Endothelial cell of umbilical vein (primary cell): ENCODE data around the gene TP53TG5. TPM values are rescaled to one million over a fixed set of nuclear protein-coding genes. Genes with fewer than 3 reads are reported as not detected.

Experiments used
- BruUV-seq: library from RNA; stranded (reverse); fragments of 400-500 nt; replicated peaks from 2 replicates; lab custom pipeline; 2021; lab: Mats Ljungman, UMichigan
- CTCF ChIA-PET: fragments of 300-600, 350-600 bp; sonication (Branson Sonifier 250); formaldehyde crosslinking; loops from one replicate; lab custom pipeline; 2021; ENCODE audit warnings: antibody characterized with exemption, inconsistent platforms; lab: Charles Lee
- POLR2A ChIA-PET: fragments of 300-600, 350-600 bp; sonication (Branson Sonifier 250); formaldehyde crosslinking; loops from one replicate; lab custom pipeline; 2021; ENCODE audit warnings: antibody characterized with exemption, inconsistent platforms; lab: Charles Lee
- DNase-seq: peaks from one replicate; pipeline ENCODE4 v3.0.0-alpha.2; 2011; ENCODE audit warnings: low read depth, low spot score
- FAIRE-seq: peaks from 2 replicates; lab custom pipeline; 2011; peaks lifted over from hg19 to GRCh38; lab: Jason Lieb, UNC
- H2AFZ ChIP-seq: 2 replicates; pipeline ENCODE4 v1.6.0; 2012; ENCODE audit warnings: low read depth, low read length, control low read depth, inconsistent platforms
- H3K27ac ChIP-seq: 2 replicates; pipeline ENCODE4 v1.5.1; 2011; ENCODE audit warnings: low read depth, mild to moderate bottlenecking, control low read depth, low read length, moderate library complexity; ENCODE audit not compliant: insufficient read depth
- H3K27me3 ChIP-seq, 2 experiments: 2 replicates each; pipeline versions ENCODE4 v1.6.0 to v1.6.1; 2011; ENCODE audit warnings: low read length in 2 of 2, mixed read lengths in 1 of 2; ENCODE audit not compliant: control insufficient read depth in 2 of 2, insufficient read depth in 2 of 2
- H3K36me3 ChIP-seq, 2 experiments: 2 replicates in 1 of 2; 3 replicates in 1 of 2; pipeline ENCODE4 v1.5.1; 2011; ENCODE audit warnings: low read length in 2 of 2, mild to moderate bottlenecking in 1 of 2, moderate library complexity in 1 of 2; ENCODE audit not compliant: control insufficient read depth in 2 of 2, insufficient read depth in 2 of 2; ENCODE audit errors: extremely low read depth in 1 of 2
- H3K4me1 ChIP-seq: 3 replicates; pipeline ENCODE4 v1.5.1; 2011; ENCODE audit warnings: mild to moderate bottlenecking, low read length; ENCODE audit not compliant: control insufficient read depth, insufficient read depth; ENCODE audit errors: extremely low read depth
- H3K4me2 ChIP-seq: 2 replicates; pipeline ENCODE4 v1.6.1; 2011; ENCODE audit warnings: low read length, control low read depth, mixed read lengths; ENCODE audit not compliant: insufficient read depth
- H3K4me3 ChIP-seq, 3 experiments: fragments of 200-600 bp in 1 of 3; sonication (generic), shearing (Covaris generic) in 1 of 3; replicated peaks in 1 of 3; 2 replicates each; pipeline ENCODE4 v1.5.1; 2011 to 2016; ENCODE audit warnings: control low read depth in 3 of 3, low read length in 3 of 3, mild to moderate bottlenecking in 2 of 3, inconsistent platforms in 1 of 3, low read depth in 1 of 3, moderate library complexity in 1 of 3; ENCODE audit not compliant: insufficient read depth in 1 of 3
- H3K79me2 ChIP-seq: 2 replicates; pipeline ENCODE4 v1.6.0; 2012; ENCODE audit warnings: low read length, inconsistent platforms; ENCODE audit not compliant: control insufficient read depth, insufficient read depth
- H3K9ac ChIP-seq: replicated peaks from 2 replicates; pipeline ENCODE3; 2011; ENCODE audit warnings: low read length, control low read depth; ENCODE audit not compliant: insufficient read depth; ENCODE audit errors: extremely low read depth
- H3K9me1 ChIP-seq: replicated peaks from 3 replicates; pipeline ENCODE4 v1.6.0; 2011; ENCODE audit warnings: mild to moderate bottlenecking, low read length; ENCODE audit not compliant: control insufficient read depth, insufficient read depth; ENCODE audit errors: extremely low read depth
- H3K9me3 ChIP-seq: replicated peaks from 2 replicates; pipeline ENCODE4 v1.5.1; 2012; ENCODE audit warnings: low read length, inconsistent platforms; ENCODE audit not compliant: control insufficient read depth, insufficient read depth
- H4K20me1 ChIP-seq: replicated peaks from 2 replicates; pipeline ENCODE3; 2011; ENCODE audit warnings: mild to moderate bottlenecking, low read length; ENCODE audit not compliant: control insufficient read depth, insufficient read depth; ENCODE audit errors: extremely low read depth
- EZH2 ChIP-seq: IDR thresholded peaks from 2 replicates; pipeline ENCODE4 v1.6.1; 2012; ENCODE audit warnings: borderline replicate concordance, low read depth, mild to moderate bottlenecking, moderate library complexity, low read length, inconsistent platforms; ENCODE audit not compliant: severe bottlenecking
- FOS ChIP-seq: IDR thresholded peaks from 2 replicates; pipeline ENCODE4 v1.6.1; 2011; ENCODE audit warnings: mild to moderate bottlenecking, low read length, moderate library complexity, borderline replicate concordance; ENCODE audit not compliant: insufficient read depth
- GATA2 ChIP-seq: IDR thresholded peaks from 2 replicates; pipeline ENCODE4 v1.7.0; 2011; ENCODE audit warnings: low read depth, mild to moderate bottlenecking, moderate library complexity, mixed read lengths, low read length; ENCODE audit not compliant: insufficient read length, insufficient read depth
- JUN ChIP-seq: IDR thresholded peaks from 2 replicates; pipeline ENCODE4 v1.6.1; 2011; ENCODE audit warnings: borderline replicate concordance, low read depth; ENCODE audit not compliant: insufficient read length, insufficient read depth
- MYC ChIP-seq: IDR thresholded peaks from one replicate; pipeline ENCODE4 v1.6.1; 2011; ENCODE audit warnings: mild to moderate bottlenecking, low read depth, low read length
- POLR2A ChIP-seq: IDR thresholded peaks from 2 replicates; pipeline ENCODE4 v1.6.1; 2012; ENCODE audit warnings: low read depth, mild to moderate bottlenecking, control low read depth, low read length
- POLR2AphosphoS5 ChIP-seq: IDR thresholded peaks from 2 replicates; pipeline ENCODE4 v1.6.1; 2012; ENCODE audit warnings: low read depth, mild to moderate bottlenecking, control low read depth, low read length, moderate library complexity; ENCODE audit not compliant: insufficient read depth
- dilution Hi-C: fragments of 300-500 bp; cut with MboI; formaldehyde crosslinking; loops from one replicate; pipeline ENCODE4 v1.15.0; 2019; ENCODE audit warnings: low sequenced_read_pairs; ENCODE audit not compliant: extremely low pct_ligation_motif_present
- intact Hi-C: fragments of 100-400 bp; cut with micrococcal nuclease; formaldehyde crosslinking; loops from one replicate; pipeline ENCODE4 v1.10.0; 2022
- polyA plus RNA-seq, 4 experiments: library from polyadenylated mRNA; depleted of rRNA in 3 of 4; stranded (reverse) in 3 of 4; unstranded in 1 of 4; fragments of >200 nt; gene quantifications; 2 replicates each; pipeline versions ENCODE4 v1.2.1 to v1.2.3, GENCODE V29; 2011 to 2012; ENCODE audit warnings: missing spikeins in 1 of 4
- total RNA-seq: library from RNA; stranded (reverse); gene quantifications from 2 replicates; pipeline ENCODE4 v1.2.3, GENCODE V29; 2021
- TF ChIP-seq, protein P1 (sequence below): IDR thresholded peaks from 2 replicates; pipeline ENCODE4 v1.6.1; 2011; ENCODE audit not compliant: insufficient read depth, insufficient read length
- TF ChIP-seq, protein P2 (sequence below), 2 donors: IDR thresholded peaks; 1 replicate in 1 of 2; 2 replicates in 1 of 2; pipeline ENCODE4 v1.5.1; 2011; ENCODE audit warnings: low read length in 2 of 2, mild to moderate bottlenecking in 2 of 2, moderate library complexity in 2 of 2, control low read depth in 1 of 2, inconsistent platforms in 1 of 2, low read depth in 1 of 2; ENCODE audit not compliant: insufficient read depth in 1 of 2; ENCODE audit errors: extremely low read depth in 1 of 2

The TP53TG5 gene
- total and polyA plus RNA-seq, 2 donors (not counting 3 experiments of a cell fraction or from before 2014, with no cell fraction given): not detected

- H3K27ac ChIP-seq: no peak overlapping the region
- DNase-seq (no peak), FAIRE-seq (no peak)
- no peaks in the 10 kb centered on the region for H3K9me1 ChIP-seq
- no TSS peak for BruUV-seq
- H3K9ac ChIP-seq: no peak overlapping the region
- intact Hi-C loops: no loop called here
- H3K9me3 ChIP-seq: no peaks in the 10 kb centered on the region
- no peaks in the 10 kb centered on the region for H3K79me2 ChIP-seq
- no peak overlapping the region for H3K4me2 ChIP-seq
- H3K36me3 ChIP-seq: no peaks in the 10 kb centered on the region
- H3K4me3 ChIP-seq: no peak overlapping the region
- H3K27me3 ChIP-seq: no peaks in the 10 kb centered on the region
- peaks cover 3% of the 10 kb centered on the region for H3K4me1 ChIP-seq
- no peak overlapping the region for H2AFZ ChIP-seq
- CTCF ChIA-PET: interaction anchor here (1.4 to 1.8 kb wide), 2 partner anchors 10 to 21 kb away, joined by 5 to 8 read pairs; no protein-coding TSS in a partner anchor
- no peak for TF ChIP-seq POLR2AphosphoS5
- no peak for TF ChIP-seq JUN
- TF ChIP-seq, protein P1, sequence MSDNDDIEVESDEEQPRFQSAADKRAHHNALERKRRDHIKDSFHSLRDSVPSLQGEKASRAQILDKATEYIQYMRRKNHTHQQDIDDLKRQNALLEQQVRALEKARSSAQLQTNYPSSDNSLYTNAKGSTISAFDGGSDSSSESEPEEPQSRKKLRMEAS: no peak
- no peak for TF ChIP-seq EZH2
- TF ChIP-seq MYC: no peak
- TF ChIP-seq, protein P2, sequence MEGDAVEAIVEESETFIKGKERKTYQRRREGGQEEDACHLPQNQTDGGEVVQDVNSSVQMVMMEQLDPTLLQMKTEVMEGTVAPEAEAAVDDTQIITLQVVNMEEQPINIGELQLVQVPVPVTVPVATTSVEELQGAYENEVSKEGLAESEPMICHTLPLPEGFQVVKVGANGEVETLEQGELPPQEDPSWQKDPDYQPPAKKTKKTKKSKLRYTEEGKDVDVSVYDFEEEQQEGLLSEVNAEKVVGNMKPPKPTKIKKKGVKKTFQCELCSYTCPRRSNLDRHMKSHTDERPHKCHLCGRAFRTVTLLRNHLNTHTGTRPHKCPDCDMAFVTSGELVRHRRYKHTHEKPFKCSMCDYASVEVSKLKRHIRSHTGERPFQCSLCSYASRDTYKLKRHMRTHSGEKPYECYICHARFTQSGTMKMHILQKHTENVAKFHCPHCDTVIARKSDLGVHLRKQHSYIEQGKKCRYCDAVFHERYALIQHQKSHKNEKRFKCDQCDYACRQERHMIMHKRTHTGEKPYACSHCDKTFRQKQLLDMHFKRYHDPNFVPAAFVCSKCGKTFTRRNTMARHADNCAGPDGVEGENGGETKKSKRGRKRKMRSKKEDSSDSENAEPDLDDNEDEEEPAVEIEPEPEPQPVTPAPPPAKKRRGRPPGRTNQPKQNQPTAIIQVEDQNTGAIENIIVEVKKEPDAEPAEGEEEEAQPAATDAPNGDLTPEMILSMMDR (IDR thresholded peaks at IDR 0.05; ENCODE audit: extremely low read depth in 1 of 2, insufficient read depth in 1 of 2, low read depth in 1 of 2, low read length in 2 of 2): no peak
- no peak for TF ChIP-seq POLR2A
- TF ChIP-seq GATA2: no peak
- TF ChIP-seq FOS: no peak
- POLR2A ChIA-PET: no interaction called here
- dilution Hi-C loops: no loop called here
- no peaks in the 10 kb centered on the region for H4K20me1 ChIP-seq
These were observed 16.3 kb upstream of the TP53TG5 start for GRCh38 chr20:45394221-45395113.
